ENCODE results near the gene RSPH3. TPM values are rescaled to one million over a fixed set of nuclear protein-coding genes. Genes with fewer than 3 reads are reported as not detected.

RSPH3 gene
- polyA plus RNA-seq, 1 of the 3 experiments (the other 2 are of a cell fraction), result 2.1 TPM

DNA sequence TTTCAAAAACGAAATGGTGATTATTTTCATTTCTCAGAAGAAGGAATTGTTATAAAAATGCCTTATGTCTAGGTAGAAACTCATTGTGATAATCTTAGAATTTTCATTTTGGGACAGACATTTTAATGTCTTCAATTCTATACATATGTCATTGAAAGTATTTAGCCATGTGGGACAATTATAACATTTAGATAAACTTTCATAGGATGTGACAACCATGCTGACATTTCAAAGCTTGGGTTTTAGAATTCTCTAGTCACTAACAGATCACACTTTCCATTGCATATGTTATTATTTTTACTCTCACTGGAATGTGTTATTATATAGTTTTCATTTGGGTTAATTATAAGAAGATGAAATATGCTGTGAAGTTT is 39.9 kb upstream of the RSPH3 start:
- H3K36me3 ChIP-seq (replicated peaks in 1 of 2; ENCODE audit: control insufficient read depth in 1 of 2, insufficient read depth in 2 of 2, low read length in 1 of 2), result no peaks in the 10 kb centered on the region
- POLR2A ChIA-PET, result no interaction called here
- CTCF ChIA-PET, result interaction anchor here (0.6 to 10.7 kb wide), 5 partner anchors 31 to 1843 kb away, joined by 3 to 152 read pairs (median 3); no protein-coding TSS in a partner anchor

GRCh38 chr6:159038914-159039884 is 39.2 kb upstream of the RSPH3 start:
- Histone ChIP-seq H3K79me2 (ENCODE audit: insufficient read depth) (no peaks in the 10 kb centered on the region), H3K4me1 (ENCODE audit: control insufficient read depth in 1 of 2, insufficient read depth in 2 of 2, low read depth in 1 of 2, low read length in 1 of 2) (no peaks in the 10 kb centered on the region; a peak in 1 of 4 replicates), H3K9me2 (0 out of 2 replicates have a peak, but pooled peaks cover 2% of the 10 kb centered on the region), H3K9me3 (no peaks in the 10 kb centered on the region), H3K27ac (ENCODE audit: low read depth in 2 of 2, low read length in 1 of 2) (no peak overlapping the region), H3K4me3 (ENCODE audit: low read depth in 2 of 2, low read length in 1 of 2) (no peak overlapping the region), H3K9ac (no peak overlapping the region), H3K4me2 (no peak overlapping the region), H4K20me1 (ENCODE audit: insufficient read depth) (no peaks in the 10 kb centered on the region), H3K27me3 (ENCODE audit: insufficient read depth) (peaks cover 12% of the 10 kb centered on the region), H2AFZ (ENCODE audit: low read depth) (no peak overlapping the region), H3F3A (replicated peaks; ENCODE audit: insufficient read depth) (no peaks in the 10 kb centered on the region), H3K36me3 (replicated peaks in 1 of 2; ENCODE audit: control insufficient read depth in 1 of 2, insufficient read depth in 2 of 2, low read length in 1 of 2) (no peaks in the 10 kb centered on the region)
- WGBS (ENCODE audit: low lambda C conversion rate), result 65% methylated on average over 8 of the region's 8 CpGs
- no peak for DNase-seq
- CTCF ChIA-PET, result interaction anchor here (1.2 to 10.7 kb wide), 5 partner anchors 66 to 1843 kb away, joined by 3 to 152 read pairs (median 3); no protein-coding TSS in a partner anchor
- POLR2A ChIA-PET, result no interaction called here
- TF ChIP-seq REST (IDR thresholded peaks at IDR 0.05; ENCODE audit: low read depth, low read length) (no peak), POLR2AphosphoS5 (IDR thresholded peaks at IDR 0.05; ENCODE audit: low read depth, low read length) (no peak), ELF1 (IDR thresholded peaks at IDR 0.05) (no peak), USF1 (IDR thresholded peaks at IDR 0.05; ENCODE audit: borderline replicate concordance, low read depth) (no peak), RAD21 (IDR thresholded peaks at IDR 0.05; ENCODE audit: low read length) (no peak), FOXJ3 (CRISPR knock-in tag; IDR thresholded peaks at IDR 0.05) (no peak), RFX5 (IDR thresholded peaks at IDR 0.05; ENCODE audit: low read length) (no peak), TCF12 (IDR thresholded peaks at IDR 0.05) (no peak), PBX3 (IDR thresholded peaks at IDR 0.05) (no peak)

More for the DNA sequence above, 39.9 kb upstream of the RSPH3 start:
- Histone ChIP-seq H3K4me2 (no peak overlapping the region), H3F3A (replicated peaks; ENCODE audit: insufficient read depth) (no peaks in the 10 kb centered on the region), H3K27ac (ENCODE audit: low read depth in 2 of 2, low read length in 1 of 2) (no peak overlapping the region), H3K4me1 (ENCODE audit: control insufficient read depth in 1 of 2, insufficient read depth in 2 of 2, low read depth in 1 of 2, low read length in 1 of 2) (peaks cover 0 to 1% of the 10 kb centered on the region in 2 experiments; a peak in 1 of 4 replicates), H3K27me3 (ENCODE audit: insufficient read depth) (peaks cover 15% of the 10 kb centered on the region), H3K9ac (no peak overlapping the region), H2AFZ (ENCODE audit: low read depth) (no peak overlapping the region), H3K9me3 (no peaks in the 10 kb centered on the region), H3K9me2 (0 out of 2 replicates have a peak, but pooled peaks cover 2% of the 10 kb centered on the region), H3K79me2 (ENCODE audit: insufficient read depth) (no peaks in the 10 kb centered on the region), H4K20me1 (ENCODE audit: insufficient read depth) (no peaks in the 10 kb centered on the region), H3K4me3 (ENCODE audit: low read depth in 2 of 2, low read length in 1 of 2) (no peak overlapping the region)
- TF ChIP-seq, protein P1, sequence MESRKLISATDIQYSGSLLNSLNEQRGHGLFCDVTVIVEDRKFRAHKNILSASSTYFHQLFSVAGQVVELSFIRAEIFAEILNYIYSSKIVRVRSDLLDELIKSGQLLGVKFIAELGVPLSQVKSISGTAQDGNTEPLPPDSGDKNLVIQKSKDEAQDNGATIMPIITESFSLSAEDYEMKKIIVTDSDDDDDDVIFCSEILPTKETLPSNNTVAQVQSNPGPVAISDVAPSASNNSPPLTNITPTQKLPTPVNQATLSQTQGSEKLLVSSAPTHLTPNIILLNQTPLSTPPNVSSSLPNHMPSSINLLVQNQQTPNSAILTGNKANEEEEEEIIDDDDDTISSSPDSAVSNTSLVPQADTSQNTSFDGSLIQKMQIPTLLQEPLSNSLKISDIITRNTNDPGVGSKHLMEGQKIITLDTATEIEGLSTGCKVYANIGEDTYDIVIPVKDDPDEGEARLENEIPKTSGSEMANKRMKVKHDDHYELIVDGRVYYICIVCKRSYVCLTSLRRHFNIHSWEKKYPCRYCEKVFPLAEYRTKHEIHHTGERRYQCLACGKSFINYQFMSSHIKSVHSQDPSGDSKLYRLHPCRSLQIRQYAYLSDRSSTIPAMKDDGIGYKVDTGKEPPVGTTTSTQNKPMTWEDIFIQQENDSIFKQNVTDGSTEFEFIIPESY (IDR thresholded peaks at IDR 0.05; ENCODE audit: borderline replicate concordance, low read depth), result no peak
- TF ChIP-seq MXI1 (IDR thresholded peaks at IDR 0.05; ENCODE audit: low read depth, low read length) (no peak), RFX5 (IDR thresholded peaks at IDR 0.05; ENCODE audit: low read length) (no peak), EZH2phosphoT487 (IDR thresholded peaks at IDR 0.05; ENCODE audit: borderline replicate concordance, low read depth) (no peak), POLR2AphosphoS5 (IDR thresholded peaks at IDR 0.05; ENCODE audit: low read depth, low read length) (no peak), SIN3A (IDR thresholded peaks at IDR 0.05; ENCODE audit: borderline replicate concordance, low read depth, low read length) (no peak)
- 19% methylated on average over 1 of the region's 1 CpG for WGBS (ENCODE audit: low lambda C conversion rate)
- DNase-seq, result no peak

All from SK-N-SH (cell line).